Left ventricle myocardium superior (tissue), 1 donor: ENCODE measurements around the gene DDX21. TPM values are rescaled to one million over a fixed set of nuclear protein-coding genes. Genes with fewer than 3 reads are reported as not detected.

Source experiments
- total RNA-seq: library from RNA; stranded (reverse); fragmentation: NEBNext Ultra II Directional; extraction: Animal tissue kit (Norgen Biotek cat#: 25700); gene quantifications from one replicate; pipeline ENCODE4 v1.2.1, GENCODE V29; 2021
- donor health status: DM: no; HTN: yes; CAD: no; lungs with severe emphysema.

Gene DDX21
- total RNA-seq, 1 donor from 2014 or later = 20.0 TPM

Other genes with a start within 250 kb of the DDX21 start
- gene CCAR1, start 234.9 kb upstream of the DDX21 start, total RNA-seq = 21.5 TPM
- 0.15 TPM for gene STOX1, start 128.6 kb upstream of the DDX21 start, total RNA-seq
- gene DDX50, start 54.9 kb upstream of the DDX21 start, total RNA-seq = 20.4 TPM
- 50.5 TPM for gene KIFBP, start 32.6 kb downstream of the DDX21 start, total RNA-seq
- 42.8 TPM for gene SRGN, start 131.9 kb downstream of the DDX21 start, total RNA-seq
- 37.3 TPM for gene VPS26A, start 168.0 kb downstream of the DDX21 start, total RNA-seq
- gene SUPV3L1, start 224.1 kb downstream of the DDX21 start, total RNA-seq = 40.2 TPM